PFSK-1 (cell line): Measurements from ENCODE around the gene PMFBP1.

ENCODE experiments used
- FOXP2 ChIP-seq: optimal IDR thresholded peaks from 2 replicates; pipeline ENCODE3; 2011; ENCODE audit warnings: borderline replicate concordance, control low read depth, inconsistent platforms; ENCODE audit not compliant: insufficient read depth; ENCODE audit errors: extremely low read length, extremely low read depth
- POLR2AphosphoS5 ChIP-seq: IDR thresholded peaks from 2 replicates; pipeline ENCODE4 v1.6.1; 2012; ENCODE audit warnings: low read depth, mild to moderate bottlenecking, control low read depth, low read length, moderate library complexity
- SIN3A ChIP-seq: IDR thresholded peaks from 2 replicates; pipeline ENCODE4 v1.6.1; 2012; ENCODE audit warnings: mild to moderate bottlenecking, low read length, moderate library complexity, borderline replicate concordance; ENCODE audit not compliant: insufficient read depth
- TAF1 ChIP-seq: IDR thresholded peaks from 2 replicates; pipeline ENCODE4 v1.6.1; 2012; ENCODE audit warnings: low read length, control low read depth, borderline replicate concordance; ENCODE audit not compliant: insufficient read depth
- TF ChIP-seq, protein P1 (sequence below), 2 experiments: IDR thresholded peaks; 2 replicates each; pipeline versions ENCODE4 v1.6.1 to v1.8.0; 2011 to 2012; ENCODE audit warnings: low read depth in 2 of 2, low read length in 2 of 2, control low read depth in 1 of 2, inconsistent platforms in 1 of 2, mild to moderate bottlenecking in 1 of 2, moderate library complexity in 1 of 2; ENCODE audit not compliant: insufficient read depth in 1 of 2

The PMFBP1 gene

DNA sequence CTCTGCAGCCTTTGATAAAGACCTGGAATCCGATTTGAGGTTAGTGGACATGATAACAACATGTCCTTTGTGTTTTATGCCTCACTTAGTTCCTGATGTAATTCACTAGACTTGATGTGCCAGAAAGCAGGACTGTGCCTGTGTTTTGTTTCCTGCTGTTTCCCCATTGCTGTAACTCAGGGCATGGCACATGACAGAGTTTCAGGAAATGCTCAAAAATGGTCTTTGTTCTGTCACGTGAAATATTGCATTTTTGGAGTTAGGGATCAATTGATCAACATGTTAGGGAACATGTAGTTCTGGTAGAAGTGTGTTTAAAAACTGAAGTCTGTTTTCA lies 45.6 kb downstream of the PMFBP1 start:
- TF ChIP-seq FOXP2, result no peak

DNA sequence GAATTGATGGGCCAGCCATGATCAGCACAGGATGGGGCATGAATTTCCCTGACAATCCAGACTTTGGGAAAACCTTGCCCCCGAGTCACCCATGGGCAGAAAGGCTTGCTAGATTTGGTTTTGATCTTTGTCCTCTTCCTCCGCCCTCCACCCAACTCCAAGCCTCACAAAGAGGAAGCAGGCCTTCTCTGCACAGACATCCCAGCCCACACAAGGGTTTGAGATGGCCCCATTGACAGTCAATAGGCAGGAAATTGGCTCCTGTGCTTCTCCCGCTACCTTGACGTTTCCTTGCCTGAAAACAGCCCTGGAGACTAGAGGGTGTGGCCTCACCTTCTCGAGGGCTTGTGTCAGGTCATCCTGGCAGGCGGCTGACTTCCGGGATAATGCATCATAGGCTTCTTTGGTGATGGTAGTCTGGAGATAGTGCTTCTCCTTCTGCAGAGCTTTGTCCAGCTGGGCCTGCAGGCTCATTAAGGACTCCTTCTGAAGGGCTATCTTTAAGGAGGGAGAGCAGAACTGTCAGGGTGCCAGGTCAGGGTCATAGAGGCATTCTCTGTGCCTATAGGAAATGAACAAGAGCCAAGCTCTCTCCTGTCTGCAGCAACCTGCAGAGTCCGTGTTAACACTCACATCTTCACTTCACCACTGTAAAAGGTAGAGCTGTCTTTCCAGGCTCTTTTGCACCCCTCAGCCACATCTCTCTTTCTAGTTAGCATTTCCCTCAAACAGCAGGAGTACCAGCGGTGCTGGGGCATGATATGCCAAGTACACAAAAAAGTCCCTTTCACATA lies 46.1 kb downstream of the PMFBP1 start:
- TF ChIP-seq FOXP2, result no peak
- no peak for TF ChIP-seq SIN3A
- TF ChIP-seq POLR2AphosphoS5, result no peak
- TF ChIP-seq TAF1, result no peak
- TF ChIP-seq, protein P1, sequence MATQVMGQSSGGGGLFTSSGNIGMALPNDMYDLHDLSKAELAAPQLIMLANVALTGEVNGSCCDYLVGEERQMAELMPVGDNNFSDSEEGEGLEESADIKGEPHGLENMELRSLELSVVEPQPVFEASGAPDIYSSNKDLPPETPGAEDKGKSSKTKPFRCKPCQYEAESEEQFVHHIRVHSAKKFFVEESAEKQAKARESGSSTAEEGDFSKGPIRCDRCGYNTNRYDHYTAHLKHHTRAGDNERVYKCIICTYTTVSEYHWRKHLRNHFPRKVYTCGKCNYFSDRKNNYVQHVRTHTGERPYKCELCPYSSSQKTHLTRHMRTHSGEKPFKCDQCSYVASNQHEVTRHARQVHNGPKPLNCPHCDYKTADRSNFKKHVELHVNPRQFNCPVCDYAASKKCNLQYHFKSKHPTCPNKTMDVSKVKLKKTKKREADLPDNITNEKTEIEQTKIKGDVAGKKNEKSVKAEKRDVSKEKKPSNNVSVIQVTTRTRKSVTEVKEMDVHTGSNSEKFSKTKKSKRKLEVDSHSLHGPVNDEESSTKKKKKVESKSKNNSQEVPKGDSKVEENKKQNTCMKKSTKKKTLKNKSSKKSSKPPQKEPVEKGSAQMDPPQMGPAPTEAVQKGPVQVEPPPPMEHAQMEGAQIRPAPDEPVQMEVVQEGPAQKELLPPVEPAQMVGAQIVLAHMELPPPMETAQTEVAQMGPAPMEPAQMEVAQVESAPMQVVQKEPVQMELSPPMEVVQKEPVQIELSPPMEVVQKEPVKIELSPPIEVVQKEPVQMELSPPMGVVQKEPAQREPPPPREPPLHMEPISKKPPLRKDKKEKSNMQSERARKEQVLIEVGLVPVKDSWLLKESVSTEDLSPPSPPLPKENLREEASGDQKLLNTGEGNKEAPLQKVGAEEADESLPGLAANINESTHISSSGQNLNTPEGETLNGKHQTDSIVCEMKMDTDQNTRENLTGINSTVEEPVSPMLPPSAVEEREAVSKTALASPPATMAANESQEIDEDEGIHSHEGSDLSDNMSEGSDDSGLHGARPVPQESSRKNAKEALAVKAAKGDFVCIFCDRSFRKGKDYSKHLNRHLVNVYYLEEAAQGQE (IDR thresholded peaks at IDR 0.05; ENCODE audit: insufficient read depth in 1 of 2, low read depth in 2 of 2, low read length in 2 of 2), result no peak

DNA sequence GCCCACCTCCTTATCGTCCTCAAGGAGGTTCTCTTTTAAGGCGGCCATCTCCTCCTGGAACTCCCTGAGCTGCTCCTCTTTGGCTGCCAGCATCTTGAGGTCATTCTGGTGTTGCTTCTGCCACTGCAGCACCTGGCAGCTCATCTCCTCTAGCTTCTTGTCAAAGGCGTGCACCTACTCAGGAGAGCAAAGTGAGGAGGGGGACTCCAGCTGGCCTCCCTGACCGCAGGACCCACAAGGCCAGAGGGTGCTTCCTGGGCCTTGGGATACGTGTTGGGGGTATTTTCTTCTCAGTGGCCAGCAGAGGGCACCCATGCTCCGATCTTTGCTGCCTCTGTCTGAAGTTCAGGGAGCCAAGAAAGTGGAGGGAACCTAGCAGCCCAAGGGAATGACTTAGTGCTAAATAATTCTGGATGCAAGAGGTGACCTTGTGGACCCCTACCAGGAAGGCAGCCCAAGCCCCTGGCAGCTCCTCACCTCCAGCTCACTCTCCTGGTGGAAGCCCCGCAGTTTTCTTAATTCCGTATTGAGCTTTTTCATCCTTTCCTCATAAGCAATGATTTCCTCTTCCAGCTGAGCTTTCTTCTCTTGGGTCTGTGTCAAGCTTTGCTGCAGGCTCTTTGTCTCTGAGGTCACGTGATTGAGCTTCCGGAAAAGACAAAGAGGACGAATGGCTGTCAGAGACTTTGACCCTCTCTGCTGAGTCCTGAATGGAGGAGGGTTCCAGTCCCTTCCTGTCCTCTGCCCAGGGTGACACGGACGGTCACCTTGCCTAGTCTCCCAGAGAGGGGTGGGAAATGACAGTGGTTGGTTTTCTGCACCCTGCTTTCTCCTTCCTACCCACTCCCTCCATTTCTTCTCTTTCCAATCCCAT lies 47.0 kb downstream of the PMFBP1 start:
- TF ChIP-seq TAF1 (no peak), POLR2AphosphoS5 (no peak), FOXP2 (no peak), SIN3A (no peak)
- TF ChIP-seq, protein P1 (IDR thresholded peaks at IDR 0.05; ENCODE audit: insufficient read depth in 1 of 2, low read depth in 2 of 2, low read length in 2 of 2), result no peak

DNA sequence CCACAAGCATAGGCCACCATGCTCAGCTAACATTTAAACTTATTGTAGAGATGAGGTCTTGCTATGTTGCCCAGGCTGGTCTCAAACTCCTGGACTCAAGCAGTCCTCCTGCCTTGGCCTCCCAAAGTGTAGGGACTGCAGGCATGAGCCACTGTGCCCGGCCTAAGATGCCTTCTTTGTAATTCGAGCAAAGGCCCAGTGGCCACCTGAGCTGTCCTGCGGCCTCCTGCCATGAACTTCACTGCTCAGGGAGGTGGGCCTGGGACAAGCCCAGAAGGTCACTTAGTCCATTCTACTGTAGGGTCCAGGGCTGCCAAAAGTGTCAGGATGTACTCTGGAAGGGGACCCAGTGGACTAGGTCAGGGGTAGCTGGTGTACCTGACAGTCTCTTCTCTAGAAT lies 47.8 kb downstream of the PMFBP1 start:
- TF ChIP-seq POLR2AphosphoS5 (no peak), FOXP2 (no peak), SIN3A (no peak), TAF1 (no peak)
- TF ChIP-seq, protein P1 (IDR thresholded peaks at IDR 0.05; ENCODE audit: insufficient read depth in 1 of 2, low read depth in 2 of 2, low read length in 2 of 2), result no peak

DNA sequence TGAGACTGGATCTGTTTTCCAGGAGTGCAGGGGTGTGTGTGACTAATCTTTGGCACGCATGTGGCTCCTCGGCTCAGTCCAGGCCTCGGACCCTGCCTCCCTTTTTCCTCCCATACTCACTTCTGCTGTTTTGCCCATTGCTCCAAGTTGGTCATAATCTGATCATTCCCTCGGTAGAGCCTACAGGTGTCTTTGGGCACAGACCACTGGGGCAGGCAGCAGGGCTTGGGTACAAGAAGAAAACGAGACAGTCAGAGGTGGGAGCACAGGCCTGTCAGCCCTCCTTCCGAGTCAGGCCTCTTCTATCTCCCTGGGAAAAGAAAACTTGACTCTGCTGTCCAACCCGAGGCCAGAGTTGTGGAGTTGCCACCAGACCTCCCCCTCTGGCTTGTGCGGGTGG lies 48.5 kb downstream of the PMFBP1 start:
- no peak for TF ChIP-seq FOXP2
- TF ChIP-seq SIN3A, result no peak
- TF ChIP-seq POLR2AphosphoS5, result no peak
- TF ChIP-seq TAF1, result no peak
- TF ChIP-seq, protein P1 (IDR thresholded peaks at IDR 0.05; ENCODE audit: insufficient read depth in 1 of 2, low read depth in 2 of 2, low read length in 2 of 2), result no peak
